ENCODE data around the gene TAF1C.

The TAF1C gene

DNA sequence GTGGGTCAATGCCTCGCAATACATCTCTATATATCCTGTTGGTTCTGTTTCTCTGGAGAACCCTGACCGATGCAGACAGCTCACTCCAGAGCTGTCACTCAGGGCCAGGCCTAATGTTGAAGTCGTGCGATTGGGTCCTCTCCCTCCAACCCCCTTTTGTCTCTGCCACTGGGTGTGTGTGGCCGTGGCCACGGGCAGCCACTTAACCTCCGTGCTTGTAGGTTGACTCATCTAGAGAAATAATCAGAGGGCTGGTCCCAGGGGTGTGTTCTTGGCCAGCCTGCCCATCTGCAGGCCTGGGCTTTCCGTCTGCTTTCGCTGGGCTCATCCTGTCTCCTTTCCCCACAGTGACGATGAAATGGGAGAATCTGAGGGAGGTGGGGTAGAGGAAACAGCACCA is 11.5 kb upstream of the TAF1C start:
- H3K4me3 ChIP-seq (ENCODE audit: low read length): no peak overlapping the region
- TF ChIP-seq ZNF274 (IDR thresholded peaks at IDR 0.05; ENCODE audit: low read depth, low read length): no peak

DNA sequence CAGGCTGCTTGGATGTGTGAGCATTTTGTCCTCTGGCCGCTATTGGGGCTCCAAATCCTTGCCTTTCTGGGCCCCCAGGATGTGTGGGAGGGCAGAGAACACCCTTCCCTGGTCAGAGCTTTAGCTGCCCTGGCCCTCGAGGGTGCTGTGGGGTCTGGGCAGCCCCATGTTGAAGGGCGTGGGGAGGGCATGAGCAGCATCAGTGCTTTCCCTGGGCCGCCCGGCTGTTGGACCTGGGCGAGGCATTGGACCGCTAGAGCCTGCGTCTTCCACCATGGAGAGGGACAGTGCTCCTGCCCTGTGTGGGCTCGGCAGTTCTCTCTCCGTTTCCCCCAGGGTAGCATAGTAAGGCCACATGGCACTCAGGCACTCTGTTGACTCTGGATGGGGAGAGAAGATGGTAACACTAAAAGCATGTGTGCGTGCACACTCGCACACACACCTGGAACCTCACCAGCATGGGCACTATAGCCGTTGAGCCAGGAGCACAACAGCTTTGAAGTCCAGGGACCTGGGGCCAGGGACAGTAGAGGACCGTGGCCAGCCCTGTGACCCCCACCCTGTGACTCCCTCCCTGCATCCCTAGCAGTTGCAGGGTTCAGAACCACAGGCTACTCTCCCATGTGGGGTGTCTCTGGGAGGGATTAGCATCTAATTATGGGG is 10.7 kb upstream of the TAF1C start:
- no peak for TF ChIP-seq ZNF274 (IDR thresholded peaks at IDR 0.05; ENCODE audit: low read depth, low read length)
- no peak overlapping the region for H3K4me3 ChIP-seq (ENCODE audit: low read length)

DNA sequence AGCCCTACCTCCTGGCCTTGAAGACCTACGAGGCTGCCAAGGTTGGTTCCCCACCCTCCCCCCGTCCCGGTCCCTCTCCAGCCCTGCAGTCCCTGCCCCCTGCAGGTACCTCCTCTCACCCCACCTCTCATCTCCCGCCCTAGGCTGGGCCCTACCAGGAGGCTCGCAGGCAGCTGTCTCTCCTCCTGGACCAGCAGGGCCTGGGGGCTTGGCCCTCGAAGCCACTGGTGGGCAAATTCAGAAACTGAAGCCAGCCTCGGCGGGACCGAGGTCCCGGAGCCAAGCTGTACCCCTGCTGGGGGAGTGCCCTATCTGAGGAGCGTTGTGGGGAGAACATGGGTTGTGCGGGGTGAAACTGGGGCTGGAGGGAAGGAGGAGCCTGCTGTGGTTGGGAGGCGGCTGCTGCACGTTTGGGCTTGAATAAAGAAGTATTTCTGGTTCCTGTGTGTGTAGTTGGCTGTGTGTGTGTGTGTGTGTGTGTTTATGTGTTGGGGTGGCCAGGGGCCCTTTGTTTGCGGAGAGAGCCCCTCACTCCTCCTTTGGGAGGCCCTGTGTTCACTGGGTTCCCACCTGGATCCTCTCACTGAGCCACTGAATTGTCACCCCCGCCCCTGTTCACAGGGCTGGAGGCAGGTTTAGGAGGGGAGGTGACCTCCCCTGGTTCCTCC is 10.0 kb upstream of the TAF1C start:
- no peak overlapping the region for H3K4me3 ChIP-seq (ENCODE audit: low read length)
- TF ChIP-seq ZNF274 (IDR thresholded peaks at IDR 0.05; ENCODE audit: low read depth, low read length): no peak

DNA sequence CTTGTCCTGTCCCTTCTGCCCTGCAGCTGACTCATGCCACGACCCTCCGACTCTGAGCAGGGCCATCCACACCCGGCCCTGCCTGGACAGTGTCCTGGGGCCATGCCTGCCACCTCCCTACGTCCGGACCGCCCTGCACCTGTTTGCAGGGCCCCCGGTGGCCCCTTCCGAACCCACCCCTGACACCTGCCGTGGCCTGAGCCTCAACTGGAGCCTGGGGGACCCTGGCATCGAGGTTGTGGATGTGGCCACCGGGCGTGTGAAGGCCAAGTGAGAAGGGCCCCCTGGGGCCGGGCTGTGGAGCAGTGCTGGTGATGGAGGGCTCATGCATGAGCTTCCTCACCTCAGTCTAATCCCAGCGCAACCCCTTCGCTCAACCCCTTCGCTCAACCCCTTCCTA is 9.2 kb upstream of the TAF1C start:
- no peak for TF ChIP-seq ZNF274 (IDR thresholded peaks at IDR 0.05; ENCODE audit: low read depth, low read length)
- H3K4me3 ChIP-seq (ENCODE audit: low read length): no peak overlapping the region

DNA sequence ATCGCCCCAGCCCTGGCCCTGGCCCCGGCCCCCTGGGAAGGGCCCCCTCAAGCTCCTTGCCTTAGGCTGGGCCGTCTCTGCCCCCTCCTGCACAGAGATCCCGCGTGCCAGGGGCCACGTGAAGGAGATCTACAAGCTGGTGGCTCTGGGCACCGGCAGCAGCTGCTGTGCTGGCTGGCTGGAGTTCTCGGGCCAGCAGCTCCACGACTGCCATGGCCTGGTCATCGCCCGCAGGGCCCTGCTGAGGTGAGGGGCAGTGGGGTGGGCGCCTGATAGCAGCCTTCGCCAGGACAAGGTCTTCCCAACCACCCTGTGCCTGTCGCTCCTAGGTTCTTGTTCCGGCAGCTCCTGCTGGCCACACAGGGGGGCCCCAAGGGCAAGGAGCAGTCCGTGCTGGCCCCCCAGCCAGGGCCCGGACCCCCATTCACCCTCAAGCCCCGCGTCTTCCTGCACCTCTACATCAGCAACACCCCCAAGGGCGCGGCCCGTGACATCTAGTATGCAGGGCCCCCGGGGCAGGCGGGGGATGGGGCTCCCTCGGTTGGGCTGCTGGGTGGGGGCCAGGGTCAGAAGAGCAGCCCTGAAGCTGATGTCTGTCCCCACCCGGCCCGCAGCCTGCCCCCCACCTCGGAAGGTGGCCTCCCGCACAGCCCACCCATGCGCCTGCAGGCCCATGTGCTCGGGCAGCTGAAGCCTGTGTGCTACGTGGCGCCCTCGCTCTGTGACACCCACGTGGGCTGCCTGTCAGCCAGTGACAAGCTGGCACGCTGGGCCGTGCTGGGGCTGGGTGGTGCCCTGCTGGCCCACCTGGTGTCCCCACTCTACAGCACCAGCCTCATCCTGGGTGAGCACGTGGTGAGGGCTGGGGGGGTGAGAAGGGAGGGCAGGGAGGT is 8.6 kb upstream of the TAF1C start:
- TF ChIP-seq ZNF274 (IDR thresholded peaks at IDR 0.05; ENCODE audit: low read depth, low read length): no peak
- H3K4me3 ChIP-seq (ENCODE audit: low read length): no peak overlapping the region

DNA sequence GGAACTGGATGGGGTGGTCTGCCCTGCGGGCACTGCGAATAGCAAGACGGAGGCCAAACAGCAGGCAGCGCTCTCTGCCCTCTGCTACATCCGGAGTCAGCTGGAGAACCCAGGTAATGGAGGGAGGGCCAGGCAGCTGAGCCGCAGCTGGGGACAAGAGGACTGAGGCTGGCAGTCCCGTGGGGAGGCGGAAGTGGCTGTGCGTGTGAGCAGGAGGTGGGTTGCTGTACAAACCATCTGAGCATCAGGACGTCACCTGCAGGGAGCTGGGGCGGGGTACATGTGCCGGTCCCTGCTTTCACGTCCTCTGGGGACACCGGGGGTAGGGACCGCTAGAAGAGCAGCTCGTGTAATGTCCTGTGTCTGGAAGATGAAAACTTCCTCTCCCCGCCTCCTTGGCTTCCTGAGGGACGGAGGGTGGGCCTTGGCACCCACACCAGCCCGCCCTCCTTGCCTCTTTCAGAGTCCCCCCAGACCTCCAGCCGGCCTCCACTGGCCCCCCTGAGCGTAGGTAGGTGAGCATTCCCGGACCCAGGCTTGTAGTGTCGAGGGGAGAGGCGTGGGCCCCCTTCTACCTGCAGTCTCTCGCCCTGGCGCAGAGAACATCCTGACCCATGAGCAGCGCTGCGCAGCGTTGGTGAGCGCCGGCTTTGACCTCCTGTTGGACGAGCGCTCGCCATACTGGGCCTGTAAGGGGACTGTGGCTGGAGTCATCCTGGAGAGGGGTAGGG is 7.8 kb upstream of the TAF1C start:
- H3K4me3 ChIP-seq (ENCODE audit: low read length): no peak overlapping the region; the same call in 1 of the 2 replicates
- no peak for TF ChIP-seq ZNF274 (IDR thresholded peaks at IDR 0.05; ENCODE audit: low read depth, low read length)

DNA sequence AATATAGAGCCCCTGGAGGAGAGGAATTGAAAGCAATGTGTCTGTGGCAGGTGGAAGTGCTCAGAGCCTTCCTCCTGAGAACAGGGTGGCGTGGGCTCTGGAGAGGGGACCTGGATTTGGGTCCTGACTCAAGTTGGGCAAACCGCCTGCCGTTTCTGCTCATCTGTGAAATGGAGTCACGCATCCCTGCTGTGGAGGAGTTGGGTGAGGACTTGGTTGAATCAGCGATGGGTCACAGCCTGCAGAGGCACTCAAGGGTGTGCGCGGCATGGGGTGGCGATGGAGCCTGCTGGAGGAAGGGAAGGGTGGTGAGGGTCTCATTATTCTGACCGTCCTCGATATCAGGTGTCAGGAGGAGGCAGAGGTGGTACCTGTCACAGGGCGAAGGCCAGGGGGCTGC is 7.2 kb upstream of the TAF1C start:
- TF ChIP-seq ZNF274 (IDR thresholded peaks at IDR 0.05; ENCODE audit: low read depth, low read length): no peak
- H3K4me3 ChIP-seq (ENCODE audit: low read length): no peak overlapping the region; the same call in 1 of the 2 replicates

DNA sequence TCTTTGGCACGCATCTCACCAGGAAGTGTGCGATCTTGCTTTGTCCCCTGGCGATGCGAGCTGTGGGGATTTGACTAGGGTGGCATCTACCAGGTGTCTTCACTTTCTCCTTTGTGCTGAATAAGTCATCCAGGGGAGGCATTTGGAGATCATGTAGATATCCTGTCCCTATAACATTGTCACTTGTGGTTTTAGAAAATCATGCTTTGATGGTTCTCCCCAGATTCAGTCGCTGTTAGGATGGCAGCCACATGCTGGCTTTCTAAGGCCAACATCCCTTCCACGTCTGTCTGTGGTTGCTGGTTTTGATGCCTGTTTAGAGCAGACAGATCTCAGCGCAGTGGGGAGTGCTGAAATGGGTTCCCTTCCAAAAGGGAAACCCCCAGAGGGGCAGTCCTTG is 6.6 kb upstream of the TAF1C start:
- no peak overlapping the region for H3K4me3 ChIP-seq (ENCODE audit: low read length)
- TF ChIP-seq ZNF274 (IDR thresholded peaks at IDR 0.05; ENCODE audit: low read depth, low read length): no peak

DNA sequence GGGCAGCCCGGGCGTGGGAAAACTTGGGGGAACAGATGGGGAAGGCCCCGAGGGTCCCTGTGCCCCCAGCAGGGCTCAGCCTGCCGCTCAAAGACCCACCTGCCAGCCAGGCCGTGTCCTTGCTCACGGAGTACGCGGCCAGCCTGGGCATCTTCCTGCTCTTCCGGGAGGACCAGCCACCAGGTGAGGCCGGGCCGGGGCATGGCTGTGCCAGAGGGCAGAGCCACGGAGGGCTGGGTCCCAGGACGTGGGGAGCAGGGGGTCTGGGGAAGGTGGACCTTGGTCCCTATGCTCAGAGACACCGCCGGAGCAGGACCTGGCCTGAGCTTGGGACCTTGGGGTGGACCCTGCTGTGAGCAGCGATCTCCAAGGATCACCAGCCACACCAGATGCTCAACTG is 4.6 kb upstream of the TAF1C start:
- no peak overlapping the region for H3K4me3 ChIP-seq (ENCODE audit: low read length)
- TF ChIP-seq ZNF274 (IDR thresholded peaks at IDR 0.05; ENCODE audit: low read depth, low read length): no peak

DNA sequence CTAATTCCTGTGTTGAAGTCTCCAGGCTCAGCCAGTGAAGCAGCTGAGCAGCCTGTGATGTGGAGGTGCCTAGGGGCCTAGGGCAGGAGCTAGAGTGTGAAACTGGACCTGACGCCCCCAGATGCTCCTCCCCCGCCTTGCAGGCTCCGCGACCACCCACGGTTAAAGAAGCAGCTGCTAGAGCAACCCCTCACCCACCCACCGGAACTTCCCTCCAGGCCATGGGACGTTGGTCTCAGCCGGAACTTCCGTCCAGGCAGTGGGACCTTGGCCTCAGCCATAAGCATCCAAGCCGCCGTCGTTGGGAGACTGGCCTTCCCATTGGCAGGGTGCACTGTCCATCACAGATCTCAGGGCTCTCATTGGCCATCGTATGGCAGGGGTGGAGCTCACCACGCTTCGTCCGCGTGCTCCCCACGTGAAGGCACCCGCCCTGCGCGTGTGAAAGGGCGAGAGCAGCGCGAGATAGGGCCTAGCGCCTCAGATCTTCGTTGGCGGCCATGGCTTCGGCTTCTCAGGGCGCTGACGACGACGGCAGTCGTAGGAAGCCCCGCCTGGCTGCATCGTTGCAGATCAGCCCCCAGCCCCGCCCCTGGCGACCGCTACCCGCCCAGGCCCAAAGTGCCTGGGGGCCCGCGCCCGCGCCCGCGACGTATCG is 4.0 kb upstream of the TAF1C start, which contains the start of gene ADAD2:
Gene ADAD2 (plus strand): TSS at position 427 of the 658 bp plus-strand sequence. CDS start 74 bp downstream, at position 501.
- H3K4me3 ChIP-seq (ENCODE audit: low read length): no peak within 1 kb of the TSS
- TF ChIP-seq ZNF274 (IDR thresholded peaks at IDR 0.05; ENCODE audit: low read depth, low read length): no peak

DNA sequence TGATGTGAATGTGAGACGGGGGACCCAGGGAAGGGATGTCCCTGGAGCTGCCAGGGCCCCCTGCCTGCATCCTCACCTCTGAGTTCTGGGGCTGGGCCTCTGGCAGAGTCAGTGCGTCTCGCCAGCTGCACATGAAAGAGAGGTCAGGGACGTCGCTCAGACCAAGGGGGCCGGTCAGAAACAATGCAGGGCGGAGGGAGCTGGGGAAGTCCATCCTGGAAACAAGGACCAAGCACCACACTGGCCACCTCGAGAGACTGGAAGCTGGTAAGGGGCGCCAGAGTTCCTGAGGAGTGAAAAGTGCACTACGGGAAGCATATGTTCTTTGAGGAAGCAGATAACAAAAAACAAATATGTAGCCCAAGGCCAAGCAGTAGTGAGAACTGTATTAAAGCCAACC is 2.1 kb downstream of the TAF1C start:
- TF ChIP-seq ZNF274 (IDR thresholded peaks at IDR 0.05; ENCODE audit: low read depth, low read length): no peak
- no peak overlapping the region for H3K4me3 ChIP-seq (ENCODE audit: low read length)

DNA sequence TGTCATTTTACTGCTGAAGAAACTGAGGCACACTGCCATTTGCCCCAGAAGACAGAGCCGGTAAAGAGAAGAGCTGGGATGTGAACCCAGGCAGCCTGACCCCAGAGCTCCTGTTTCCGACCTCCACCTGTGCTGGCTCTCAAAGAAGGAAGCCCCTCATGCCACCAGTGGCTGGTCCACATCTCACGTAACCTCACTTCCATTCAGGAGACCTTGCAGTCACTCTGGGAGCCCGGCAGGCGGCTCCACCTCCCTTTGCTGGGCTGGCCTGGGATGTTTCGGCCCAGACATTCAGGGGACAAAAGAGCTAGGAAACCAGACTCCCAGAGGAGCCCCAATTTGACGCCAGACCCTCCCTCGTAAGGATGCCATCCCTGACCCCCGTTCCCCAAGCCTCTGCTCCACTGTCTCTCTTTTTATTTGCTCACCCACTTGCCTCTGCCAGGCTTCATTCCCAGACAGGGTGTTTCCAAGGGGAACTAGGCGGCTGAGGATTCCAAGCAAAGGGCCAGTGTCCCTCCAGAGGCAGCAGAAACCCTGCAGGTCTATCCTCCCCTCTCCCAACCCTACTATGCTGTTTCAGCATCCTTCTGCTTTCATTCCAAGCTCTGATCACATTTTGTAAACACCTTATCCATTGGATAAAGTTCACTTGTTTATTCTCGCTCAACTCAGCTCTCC is 2.8 kb downstream of the TAF1C start:
- TF ChIP-seq ZNF274 (IDR thresholded peaks at IDR 0.05; ENCODE audit: low read depth, low read length): no peak
- H3K4me3 ChIP-seq (ENCODE audit: low read length): no peak overlapping the region

DNA sequence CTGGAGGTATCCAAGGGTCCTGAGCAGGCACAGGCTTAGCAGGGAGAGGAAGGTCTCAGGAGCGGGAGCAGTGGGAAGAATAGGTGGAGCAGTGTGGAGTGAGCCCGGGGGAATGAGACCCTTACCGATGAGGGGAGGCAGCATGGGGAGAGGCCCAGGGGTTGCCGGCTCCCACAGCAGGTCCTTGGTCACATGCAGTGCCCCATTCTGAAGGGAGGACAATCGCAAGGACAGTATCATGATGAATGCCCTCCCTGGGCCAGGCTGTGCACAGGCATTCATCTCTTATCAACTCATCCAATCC is 3.3 kb downstream of the TAF1C start:
- TF ChIP-seq ZNF274 (IDR thresholded peaks at IDR 0.05; ENCODE audit: low read depth, low read length): no peak
- no peak overlapping the region for H3K4me3 ChIP-seq (ENCODE audit: low read length)

All from GM08714 (cell line).